GM23248 (cell line): ENCODE results near the gene HDGFL2. TPM values are rescaled to one million over a fixed set of nuclear protein-coding genes. Genes with fewer than 3 reads are reported as not detected.
A peak's percentile ranks its signal among the peaks of the same experiment; 100 is the strongest.

ENCODE experiments used
- DNase-seq: peaks from one replicate; pipeline ENCODE4 v3.0.0-alpha.2; 2015
- H2AFZ ChIP-seq: fragments of 200-600 bp; sonication (generic); 2 replicates; pipeline ENCODE4 v1.6.1; 2016; ENCODE audit warnings: antibody characterized with exemption
- H3F3A ChIP-seq: fragments of 200-600 bp; sonication (generic); 2 replicates; pipeline ENCODE4 v1.6.1; 2016; ENCODE audit warnings: mild to moderate bottlenecking, antibody characterized with exemption, mixed run types; ENCODE audit not compliant: insufficient read depth
- H3K27ac ChIP-seq: fragments of 200-600 bp; sonication (generic); 2 replicates; pipeline ENCODE4 v1.5.1; 2016; ENCODE audit warnings: mild to moderate bottlenecking
- H3K27me3 ChIP-seq: fragments of 200-600 bp; sonication (generic); replicated peaks from 2 replicates; pipeline ENCODE4 v1.6.1; 2016; ENCODE audit warnings: mild to moderate bottlenecking; ENCODE audit not compliant: insufficient read depth
- H3K36me3 ChIP-seq: fragments of 200-600 bp; sonication (generic); 2 replicates; pipeline ENCODE4 v1.6.1; 2016; ENCODE audit warnings: low read depth, mild to moderate bottlenecking
- H3K4me1 ChIP-seq: fragments of 200-600 bp; sonication (generic); 2 replicates; pipeline ENCODE4 v1.6.1; 2016; ENCODE audit warnings: mild to moderate bottlenecking; ENCODE audit not compliant: insufficient read depth
- H3K4me2 ChIP-seq: fragments of 200-600 bp; sonication (generic); one replicate; pipeline ENCODE4 v1.6.1; 2016; ENCODE audit warnings: mild to moderate bottlenecking; ENCODE audit not compliant: unreplicated experiment
- H3K4me3 ChIP-seq: fragments of 200-600 bp; sonication (generic); 2 replicates; pipeline ENCODE4 v1.5.1; 2016; ENCODE audit warnings: mild to moderate bottlenecking
- H3K79me2 ChIP-seq: fragments of 200-600 bp; sonication (generic); 2 replicates; pipeline ENCODE4 v1.6.1; 2016; ENCODE audit warnings: mild to moderate bottlenecking; ENCODE audit not compliant: insufficient read depth
- H3K9ac ChIP-seq: fragments of 200-600 bp; sonication (generic); 2 replicates; pipeline ENCODE4 v1.6.1; 2016; ENCODE audit warnings: mild to moderate bottlenecking
- H3K9me2 ChIP-seq: fragments of 200-600 bp; sonication (generic); 2 replicates; pipeline ENCODE4 v1.6.1; 2016; ENCODE audit warnings: mixed run types, mild to moderate bottlenecking, moderate library complexity; ENCODE audit not compliant: insufficient read depth
- H3K9me3 ChIP-seq: fragments of 200-600 bp; sonication (generic); one replicate; pipeline ENCODE4 v1.6.1; 2017; ENCODE audit warnings: low read depth
- H4K20me1 ChIP-seq: fragments of 200-600 bp; sonication (generic); 2 replicates; pipeline ENCODE4 v1.6.0; 2016; ENCODE audit not compliant: insufficient read depth
- EZH2 ChIP-seq: fragments of 200-600 bp; sonication (generic); IDR thresholded peaks from 2 replicates; pipeline ENCODE4 v1.6.1; 2018; ENCODE audit warnings: antibody characterized with exemption, mild to moderate bottlenecking; ENCODE audit not compliant: insufficient read depth, poor library complexity, severe bottlenecking
- EZH2phosphoT487 ChIP-seq: fragments of 200-600 bp; sonication (generic); IDR thresholded peaks from 2 replicates; pipeline ENCODE4 v1.6.1; 2018; ENCODE audit warnings: antibody characterized with exemption, moderate library complexity, mild to moderate bottlenecking, low read depth; ENCODE audit not compliant: insufficient read depth
- WGBS, 2 experiments: methylation state at CpG; one replicate each; pipeline ENCODE4 v1.1.6; 2015 to 2017; ENCODE audit warnings: low lambda C conversion rate in 2 of 2, low coverage in 1 of 2; ENCODE audit errors: missing lambda C conversion rate in 2 of 2; 5-methylcytosine and 5-hydroxymethylcytosine counted together
- in situ Hi-C: fragments of 300-500 bp; cut with MboI; formaldehyde crosslinking; loops from 2 replicates; pipeline ENCODE4 v1.15.0; 2020
- polyA plus RNA-seq: library from polyadenylated mRNA; unstranded; fragments of >200 nt; fragmentation: Nextera tagmentation; extraction: Ambion mirVana; gene quantifications from 2 replicates; pipeline ENCODE4 v1.2.1, GENCODE V29; 2016
- total RNA-seq: library from RNA; depleted of rRNA; stranded (reverse); fragments of >200 nt; shearing (Covaris generic); gene quantifications from 2 replicates; pipeline ENCODE4 v1.2.3, GENCODE V29; 2014

HDGFL2 gene
- total and polyA plus RNA-seq, 2 experiments from 2014 or later, result 23.0 to 50.7 TPM

- Histone ChIP-seq H3K36me3 (no peaks in the 10 kb centered on the region; the same call in 1 of the 2 replicates), H3K9ac (peak overlapping the region; percentile 89), H3K79me2 (peaks cover 60% of the 10 kb centered on the region), H3K9me3 (no peaks in the 10 kb centered on the region), H3F3A (peaks cover 6% of the 10 kb centered on the region; the same call in 1 of the 2 replicates), H3K4me1 (peaks cover 8% of the 10 kb centered on the region; the same call in 1 of the 2 replicates), H3K9me2 (no peaks in the 10 kb centered on the region), H3K4me3 (peak overlapping the region; percentile 94), H4K20me1 (no peaks in the 10 kb centered on the region), H3K27ac (0 out of 2 replicates have a peak overlapping the region, but pooled peaks have one; percentile 1), H3K4me2 (peak overlapping the region; percentile 98), H2AFZ (0 out of 2 replicates have a peak overlapping the region, but pooled peaks have one; percentile 35), H3K27me3 (no peaks in the 10 kb centered on the region)
- in situ Hi-C loops, result no loop called here
- TF ChIP-seq EZH2, result no peak
- TF ChIP-seq EZH2phosphoT487, result no peak
- peak; percentile 59 for DNase-seq
- 15 to 17% methylated on average over 19 to 23 of the region's 23 CpGs for WGBS, 2 experiments
Measured at GRCh38 chr19:4473763-4474513, 1.8 kb downstream of the HDGFL2 start.

- H3K4me3 ChIP-seq, result peak overlapping the region; percentile 94
- no peaks in the 10 kb centered on the region for H3K27me3 ChIP-seq
- H3K9ac ChIP-seq, result peak overlapping the region; percentile 89
- H3K27ac ChIP-seq, result 0 out of 2 replicates have a peak overlapping the region, but pooled peaks have one; percentile 1
- H3F3A ChIP-seq, result peaks cover 6% of the 10 kb centered on the region; the same call in 1 of the 2 replicates
- H3K9me2 ChIP-seq, result no peaks in the 10 kb centered on the region
- DNase-seq, result peak; percentile 66
- peak overlapping the region; percentile 98 for H3K4me2 ChIP-seq
- H3K9me3 ChIP-seq, result no peaks in the 10 kb centered on the region
- no peaks in the 10 kb centered on the region for H4K20me1 ChIP-seq
- peaks cover 65% of the 10 kb centered on the region for H3K79me2 ChIP-seq
- in situ Hi-C loops, result no loop called here
- no peaks in the 10 kb centered on the region; the same call in 1 of the 2 replicates for H3K36me3 ChIP-seq
- WGBS, 2 experiments, result 31 to 36% methylated on average over 13 of the region's 13 CpGs
- peaks cover 8% of the 10 kb centered on the region; the same call in 1 of the 2 replicates for H3K4me1 ChIP-seq
- peak overlapping the region; percentile 35; the same call in 1 of the 2 replicates for H2AFZ ChIP-seq
- TF ChIP-seq EZH2phosphoT487 (no peak), EZH2 (no peak)
Measured at GRCh38 chr19:4474514-4475022, 2.5 kb downstream of the HDGFL2 start.

- WGBS, 2 experiments, result 84 to 85% methylated on average over 16 of the region's 16 CpGs
- TF ChIP-seq EZH2 (no peak), EZH2phosphoT487 (no peak)
- Histone ChIP-seq H3K27me3 (no peaks in the 10 kb centered on the region), H3K4me3 (no peak overlapping the region), H3F3A (no peaks in the 10 kb centered on the region), H4K20me1 (no peaks in the 10 kb centered on the region), H3K4me1 (0 out of 2 replicates have a peak, but pooled peaks cover 8% of the 10 kb centered on the region), H3K9ac (no peak overlapping the region), H3K9me2 (no peaks in the 10 kb centered on the region), H3K9me3 (no peaks in the 10 kb centered on the region), H3K27ac (no peak overlapping the region), H3K4me2 (no peak overlapping the region), H3K36me3 (no peaks in the 10 kb centered on the region; the same call in 1 of the 2 replicates), H3K79me2 (peaks cover 76% of the 10 kb centered on the region), H2AFZ (no peak overlapping the region)
- in situ Hi-C loops, result no loop called here
- no peak for DNase-seq
Measured at GRCh38 chr19:4477034-4477801, 5.1 kb downstream of the HDGFL2 start.

- Histone ChIP-seq H3F3A (no peaks in the 10 kb centered on the region), H3K27me3 (no peaks in the 10 kb centered on the region), H3K4me1 (no peaks in the 10 kb centered on the region), H3K4me3 (no peak overlapping the region), H2AFZ (no peak overlapping the region), H3K4me2 (no peak overlapping the region), H3K79me2 (peaks cover 26% of the 10 kb centered on the region), H3K9me3 (no peaks in the 10 kb centered on the region), H3K9ac (no peak overlapping the region), H3K36me3 (no peaks in the 10 kb centered on the region; the same call in 1 of the 2 replicates), H4K20me1 (no peaks in the 10 kb centered on the region), H3K27ac (no peak overlapping the region), H3K9me2 (no peaks in the 10 kb centered on the region)
- TF ChIP-seq EZH2phosphoT487 (no peak), EZH2 (no peak)
- no peak for DNase-seq
- in situ Hi-C loops, result no loop called here
- 93 to 94% methylated on average over 33 to 35 of the region's 35 CpGs for WGBS, 2 experiments
Measured at GRCh38 chr19:4482721-4483364, 10.7 kb downstream of the HDGFL2 start.
